ENCODE results near the gene CDC42.
A peak's percentile ranks its signal among the peaks of the same experiment; 100 is the strongest.

CDC42 gene

GRCh38 chr1:22127731-22128130 lies 75.2 kb downstream of the CDC42 start:
- ChIA-PET POLR2A (no interaction called here), CTCF (interaction anchor here (0.9 to 1.6 kb wide), 5 partner anchors 10 to 514 kb away, joined by 3 to 4 read pairs (median 3); no protein-coding TSS in a partner anchor)
- DNase-seq (ENCODE audit: extremely low spot score), result no peak
- TF ChIP-seq, protein P1, sequence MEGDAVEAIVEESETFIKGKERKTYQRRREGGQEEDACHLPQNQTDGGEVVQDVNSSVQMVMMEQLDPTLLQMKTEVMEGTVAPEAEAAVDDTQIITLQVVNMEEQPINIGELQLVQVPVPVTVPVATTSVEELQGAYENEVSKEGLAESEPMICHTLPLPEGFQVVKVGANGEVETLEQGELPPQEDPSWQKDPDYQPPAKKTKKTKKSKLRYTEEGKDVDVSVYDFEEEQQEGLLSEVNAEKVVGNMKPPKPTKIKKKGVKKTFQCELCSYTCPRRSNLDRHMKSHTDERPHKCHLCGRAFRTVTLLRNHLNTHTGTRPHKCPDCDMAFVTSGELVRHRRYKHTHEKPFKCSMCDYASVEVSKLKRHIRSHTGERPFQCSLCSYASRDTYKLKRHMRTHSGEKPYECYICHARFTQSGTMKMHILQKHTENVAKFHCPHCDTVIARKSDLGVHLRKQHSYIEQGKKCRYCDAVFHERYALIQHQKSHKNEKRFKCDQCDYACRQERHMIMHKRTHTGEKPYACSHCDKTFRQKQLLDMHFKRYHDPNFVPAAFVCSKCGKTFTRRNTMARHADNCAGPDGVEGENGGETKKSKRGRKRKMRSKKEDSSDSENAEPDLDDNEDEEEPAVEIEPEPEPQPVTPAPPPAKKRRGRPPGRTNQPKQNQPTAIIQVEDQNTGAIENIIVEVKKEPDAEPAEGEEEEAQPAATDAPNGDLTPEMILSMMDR (IDR thresholded peaks at IDR 0.05; ENCODE audit: control extremely low read depth, extremely low read depth, low read depth, missing control alignments), result no peak

DNA sequence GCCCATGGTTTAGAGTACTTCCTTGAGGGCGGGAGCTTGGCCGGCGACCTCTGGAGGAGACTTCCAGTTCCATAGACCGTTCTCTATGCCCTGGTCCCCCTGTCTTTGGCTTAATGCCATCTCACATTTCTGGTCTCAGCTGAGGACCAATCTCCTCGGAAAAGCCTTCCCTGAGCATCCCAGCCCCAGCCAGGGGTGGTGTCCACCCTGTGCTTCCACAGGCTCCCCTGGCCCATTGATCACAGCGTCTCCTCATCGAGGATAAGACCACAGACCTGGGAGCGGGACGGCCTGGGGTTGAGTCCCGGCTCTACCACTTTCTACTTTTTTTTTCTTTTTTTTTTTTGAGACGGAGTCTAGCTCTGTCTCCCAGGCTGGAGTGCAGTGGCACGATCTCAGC lies 75.9 kb downstream of the CDC42 start:
- DNase-seq (ENCODE audit: extremely low spot score), result no peak
- ChIA-PET CTCF (interaction anchor here (0.9 to 1.6 kb wide), 3 partner anchors 11 to 288 kb away, joined by 3 to 4 read pairs (median 3); no protein-coding TSS in a partner anchor), POLR2A (no interaction called here)
- TF ChIP-seq, protein P1 (IDR thresholded peaks at IDR 0.05; ENCODE audit: control extremely low read depth, extremely low read depth, low read depth, missing control alignments), result no peak

- TF ChIP-seq, protein P1 (IDR thresholded peaks at IDR 0.05; ENCODE audit: control extremely low read depth, extremely low read depth, low read depth, missing control alignments), result no peak
- DNase-seq (ENCODE audit: extremely low spot score), result no peak
- ChIA-PET CTCF (interaction anchor here (1.5 to 6.3 kb wide), 4 partner anchors 68 to 512 kb away, joined by 4 to 49 read pairs (median 28); no protein-coding TSS in a partner anchor), POLR2A (no interaction called here)
Observed at GRCh38 chr1:22129501-22130117, 77.1 kb downstream of the CDC42 start.

GRCh38 chr1:22131062-22131461 lies 78.6 kb downstream of the CDC42 start:
- TF ChIP-seq, protein P1 (IDR thresholded peaks at IDR 0.05; ENCODE audit: control extremely low read depth, extremely low read depth, low read depth, missing control alignments), result no peak
- ChIA-PET CTCF (interaction anchor here (0.8 to 6.3 kb wide), 18 partner anchors 9 to 511 kb away, joined by 3 to 49 read pairs (median 4); no protein-coding TSS in a partner anchor), POLR2A (no interaction called here)
- no peak for DNase-seq (ENCODE audit: extremely low spot score)

GRCh38 chr1:22131875-22132486 lies 79.5 kb downstream of the CDC42 start:
- CTCF ChIA-PET, result interaction anchor here (0.9 to 6.3 kb wide), 18 partner anchors 9 to 510 kb away, joined by 3 to 49 read pairs (median 4); no protein-coding TSS in a partner anchor
- TF ChIP-seq, protein P1 (IDR thresholded peaks at IDR 0.05; ENCODE audit: control extremely low read depth, extremely low read depth, low read depth, missing control alignments), result peak; percentile 91
- peak; percentile 86 for DNase-seq (ENCODE audit: extremely low spot score)
- POLR2A ChIA-PET, result no interaction called here

GRCh38 chr1:22132517-22133235 lies 80.2 kb downstream of the CDC42 start:
- DNase-seq (ENCODE audit: extremely low spot score), result no peak
- ChIA-PET POLR2A (no interaction called here), CTCF (interaction anchor here (0.9 to 6.3 kb wide), 12 partner anchors 8 to 510 kb away, joined by 3 to 49 read pairs (median 4); no protein-coding TSS in a partner anchor)
- TF ChIP-seq, protein P1 (IDR thresholded peaks at IDR 0.05; ENCODE audit: control extremely low read depth, extremely low read depth, low read depth, missing control alignments), result no peak
